CD4-positive, alpha-beta T cell (primary cell): ENCODE measurements around the gene TNFAIP1. TPM values are rescaled to one million over a fixed set of nuclear protein-coding genes. Genes with fewer than 3 reads are reported as not detected.
A peak's percentile ranks its signal among the peaks of the same experiment; 100 is the strongest.

Experiments used
- ATAC-seq: fragments of 200-7000 bp; cut with Tn5 transposase; one replicate; pipeline ENCODE4 v1.10.0; 2022; ENCODE audit warnings: mild to moderate bottlenecking; ENCODE audit not compliant: poor library complexity
- CTCF ChIA-PET: fragments of 350-600 bp; sonication (Branson Sonifier 250); formaldehyde crosslinking; loops from one replicate; lab custom pipeline; 2021; ENCODE audit warnings: antibody characterized with exemption, inconsistent platforms; lab: Charles Lee
- POLR2A ChIA-PET: fragments of 350-600 bp; sonication (Branson Sonifier 250); formaldehyde crosslinking; loops from one replicate; lab custom pipeline; 2021; ENCODE audit warnings: antibody characterized with exemption, inconsistent platforms; lab: Charles Lee
- DNase-seq, 14 experiments: peaks; one replicate each; pipeline ENCODE4 v3.0.0-alpha.2; 2013 to 2020; ENCODE audit warnings: mixed read lengths in 2 of 14
- H3K27ac ChIP-seq, 2 donors: one replicate each; pipeline versions ENCODE4 v1.5.1 to v1.7.0; 2013; ENCODE audit warnings: low read length in 2 of 2, low read depth in 1 of 2, mild to moderate bottlenecking in 1 of 2
- H3K27me3 ChIP-seq, 2 experiments: 1 replicate in 1 of 2; 2 replicates in 1 of 2; pipeline versions ENCODE4 v1.6.1 to v1.7.0; 2013; ENCODE audit warnings: low read length in 2 of 2, control low read depth in 1 of 2, mild to moderate bottlenecking in 1 of 2, moderate library complexity in 1 of 2; ENCODE audit not compliant: insufficient read depth in 2 of 2, control insufficient read depth in 1 of 2
- H3K36me3 ChIP-seq: one replicate; pipeline ENCODE4 v1.6.1; 2013; ENCODE audit warnings: low read length, control low read depth; ENCODE audit not compliant: insufficient read depth
- H3K4me1 ChIP-seq: one replicate; pipeline ENCODE4 v1.6.1; 2013; ENCODE audit warnings: low read length, control low read depth; ENCODE audit not compliant: insufficient read depth
- H3K4me3 ChIP-seq: one replicate; pipeline ENCODE4 v1.5.1; 2013; ENCODE audit warnings: mild to moderate bottlenecking, low read length, moderate library complexity
- H3K9me3 ChIP-seq, 2 experiments: 1 replicate in 1 of 2; 2 replicates in 1 of 2; pipeline versions ENCODE4 v1.6.1 to v1.7.0; 2013; ENCODE audit warnings: low read length in 2 of 2, mild to moderate bottlenecking in 2 of 2, control low read depth in 1 of 2, moderate library complexity in 1 of 2; ENCODE audit not compliant: control insufficient read depth in 1 of 2, insufficient read depth in 1 of 2
- H3K27ac Mint-ChIP-seq: one replicate; pipeline ENCODE4 v1.8.0; 2020; ENCODE audit warnings: mixed read lengths
- H3K27me3 Mint-ChIP-seq: one replicate; pipeline ENCODE4 v1.8.0; 2021; ENCODE audit warnings: mixed read lengths
- H3K36me3 Mint-ChIP-seq: one replicate; pipeline ENCODE4 v1.8.0; 2021; ENCODE audit warnings: low read depth, mixed read lengths
- H3K4me1 Mint-ChIP-seq: one replicate; pipeline ENCODE4 v1.8.0; 2021; ENCODE audit warnings: low read depth, mixed read lengths
- H3K4me3 Mint-ChIP-seq: one replicate; pipeline ENCODE4 v1.8.0; 2020; ENCODE audit warnings: mild to moderate bottlenecking, mixed read lengths
- H3K9me3 Mint-ChIP-seq: one replicate; pipeline ENCODE4 v1.8.0; 2020; ENCODE audit warnings: mixed read lengths
- CTCF ChIP-seq: fragments of 200-600 bp; IDR thresholded peaks from one replicate; pipeline ENCODE4 v1.8.0; 2022; ENCODE audit warnings: antibody characterized with exemption, mild to moderate bottlenecking
- intact Hi-C, 2 experiments: fragments of 100-400 bp; cut with DNase I in 1 of 2; cut with micrococcal nuclease in 1 of 2; formaldehyde crosslinking; loops; one replicate each; pipeline versions ENCODE4 v1.15.1 to v1.9.0; 2023 to 2025; cut with DNase I, micrococcal nuclease
- total RNA-seq, 174 experiments: library from RNA in 2 of 174; stranded (reverse) in 2 of 174; gene quantifications; one replicate each; pipeline ENCODE4 v1.2.3 and lab custom pipeline; 2021 to 2026

TNFAIP1 gene
- total RNA-seq, 2 experiments from 2014 or later: 9.5 to 12.1 TPM

GRCh38 chr17:28317966-28318758, 17.4 kb upstream of the TNFAIP1 start:
- Histone ChIP-seq H3K27ac (no peak overlapping the region), H3K27me3 (no peaks in the 10 kb centered on the region), H3K36me3 (no peaks in the 10 kb centered on the region), H3K4me1 (peaks cover 20% of the 10 kb centered on the region), H3K4me3 (peak overlapping the region; percentile 73), H3K9me3 (no peaks in the 10 kb centered on the region)
- H3K27ac Mint-ChIP-seq: peak overlapping the region; percentile 79
- peaks cover 24% of the 10 kb centered on the region for H3K4me1 Mint-ChIP-seq
- no peaks in the 10 kb centered on the region for H3K36me3 Mint-ChIP-seq
- H3K9me3 Mint-ChIP-seq: no peaks in the 10 kb centered on the region
- TF ChIP-seq CTCF: no peak
- ChIA-PET CTCF (interaction anchor here (1.5 to 2.6 kb wide), 2 partner anchors 17 to 38 kb away, joined by 3 to 15 read pairs; partner anchors contain the start of genes IFT20 and TNFAIP1), POLR2A (interaction anchor here (1.1 to 4.2 kb wide), 7 partner anchors 14 to 634 kb away, joined by 3 to 28 read pairs (median 6); partner anchors contain the start of genes IFT20, PHF12, POLDIP2 and SARM1)
- H3K27me3 Mint-ChIP-seq: no peaks in the 10 kb centered on the region
- ATAC-seq (no peak), DNase-seq (peak in 2 of 14 experiments; percentile 23 to 27)
- peak overlapping the region; percentile 96 for H3K4me3 Mint-ChIP-seq
- intact Hi-C loops: loop anchor here (2.0 to 5.0 kb wide), 3 partner anchors 39 to 276 kb away; partner anchors contain the start of genes NLK (in 1 of the 2) and POLDIP2 (in 1 of the 2)

- intact Hi-C loops: loop anchor here (1.0 to 5.0 kb wide), 4 partner anchors 16 to 277 kb away; partner anchors contain the start of genes IFT20 (in 2 of the 2), TNFAIP1 (in 2 of the 2), NLK (in 1 of the 2) and POLDIP2 (in 1 of the 2)
- peak; percentile 84 to 97 (median 92) for DNase-seq
- H3K36me3 Mint-ChIP-seq: no peaks in the 10 kb centered on the region
- peak within 1 kb of the TSS; percentile 96 for H3K4me3 Mint-ChIP-seq
- no peaks in the 10 kb centered on the region for H3K9me3 Mint-ChIP-seq
- no peak within 1 kb of the TSS for H3K27ac ChIP-seq
- no peaks in the 10 kb centered on the region for H3K36me3 ChIP-seq
- H3K4me1 Mint-ChIP-seq: peaks cover 24% of the 10 kb centered on the region
- ATAC-seq: peak; percentile 98
- H3K9me3 ChIP-seq: no peaks in the 10 kb centered on the region
- ChIA-PET POLR2A (interaction anchor here (0.9 to 4.2 kb wide), 8 partner anchors 13 to 633 kb away, joined by 3 to 28 read pairs (median 6); partner anchors contain the start of genes IFT20, PHF12, POLDIP2 and SARM1), CTCF (interaction anchor here (0.6 to 2.6 kb wide), 3 partner anchors 16 to 37 kb away, joined by 3 to 15 read pairs (median 3); partner anchors contain the start of genes IFT20 and TNFAIP1)
- H3K4me1 ChIP-seq: peaks cover 20% of the 10 kb centered on the region
- no peak for TF ChIP-seq CTCF
- no peaks in the 10 kb centered on the region for H3K27me3 Mint-ChIP-seq
- H3K27ac Mint-ChIP-seq: peak within 1 kb of the TSS; percentile 79
- peak within 1 kb of the TSS; percentile 73 for H3K4me3 ChIP-seq
- H3K27me3 ChIP-seq: no peaks in the 10 kb centered on the region
Observed at GRCh38 chr17:28318759-28319597, 16.6 kb upstream of the TNFAIP1 start, which contains the start of gene TMEM97. Gene TMEM97, plus strand, starts transcription at chr17:28319200. Its CDS starts 40 bp downstream, at chr17:28319240.

GRCh38 chr17:28319598-28319935, 16.0 kb upstream of the TNFAIP1 start:
- Mint-ChIP-seq H3K4me1 (peaks cover 24% of the 10 kb centered on the region), H3K36me3 (no peaks in the 10 kb centered on the region), H3K4me3 (peak overlapping the region; percentile 96), H3K27me3 (no peaks in the 10 kb centered on the region), H3K9me3 (no peaks in the 10 kb centered on the region), H3K27ac (peak overlapping the region; percentile 79)
- ChIA-PET CTCF (interaction anchor here (0.6 to 2.6 kb wide), 3 partner anchors 16 to 36 kb away, joined by 3 to 15 read pairs (median 3); partner anchors contain the start of genes IFT20 and TNFAIP1), POLR2A (interaction anchor here (0.9 to 4.2 kb wide), 6 partner anchors 12 to 632 kb away, joined by 3 to 28 read pairs (median 6); partner anchors contain the start of genes IFT20, PHF12, POLDIP2 and SARM1)
- Histone ChIP-seq H3K27ac (no peak overlapping the region), H3K4me3 (peak overlapping the region; percentile 73), H3K27me3 (no peaks in the 10 kb centered on the region), H3K4me1 (peaks cover 20% of the 10 kb centered on the region), H3K36me3 (no peaks in the 10 kb centered on the region), H3K9me3 (no peaks in the 10 kb centered on the region)
- DNase-seq (no peak), ATAC-seq (no peak)
- TF ChIP-seq CTCF: no peak
- intact Hi-C loops: loop anchor here (1.0 to 5.0 kb wide), 4 partner anchors 16 to 277 kb away; partner anchors contain the start of genes IFT20 (in 2 of the 2), TNFAIP1 (in 2 of the 2), NLK (in 1 of the 2) and POLDIP2 (in 1 of the 2)
